ENCODE data around the gene SPNS2.

DNA sequence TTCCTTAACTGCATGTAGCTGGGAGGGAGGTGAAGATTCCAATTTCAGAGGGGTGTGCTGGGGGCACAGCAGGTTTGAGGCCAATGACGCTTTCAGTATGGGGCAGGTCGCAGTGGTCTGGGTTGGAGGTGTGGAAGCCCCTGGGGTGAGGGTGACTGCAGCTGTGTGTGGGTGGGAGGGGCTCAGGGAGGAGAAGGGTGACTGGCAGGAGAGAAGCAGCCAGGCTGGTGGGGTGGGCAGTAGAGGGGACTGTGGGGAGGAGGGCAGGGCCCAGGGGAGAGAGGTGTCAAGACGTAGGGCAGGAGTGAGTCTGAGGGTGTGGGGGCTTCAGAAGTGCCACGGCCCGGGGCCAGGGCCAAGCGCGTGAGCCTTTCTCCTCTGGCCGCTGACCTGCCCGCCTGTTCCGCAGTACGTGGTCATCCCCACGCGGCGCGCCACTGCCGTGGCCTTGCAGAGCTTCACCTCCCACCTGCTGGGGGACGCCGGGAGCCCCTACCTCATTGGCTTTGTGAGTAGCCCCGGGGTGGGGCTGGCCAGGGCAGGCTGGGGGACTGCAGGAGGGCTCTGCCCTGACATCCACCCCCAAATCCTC lies 37.1 kb downstream of the SPNS2 start:
- no peak for TF ChIP-seq TAF1 (IDR thresholded peaks at IDR 0.05; ENCODE audit: low read depth)
- no peak for TF ChIP-seq CTCF (IDR thresholded peaks at IDR 0.05; ENCODE audit: poor library complexity, severe bottlenecking)
